ENCODE measurements around the gene PDAP1. TPM values are rescaled to one million over a fixed set of nuclear protein-coding genes. Genes with fewer than 3 reads are reported as not detected.

Gene PDAP1
- total RNA-seq, 1 experiment from 2014 or later = 150 TPM

DNA sequence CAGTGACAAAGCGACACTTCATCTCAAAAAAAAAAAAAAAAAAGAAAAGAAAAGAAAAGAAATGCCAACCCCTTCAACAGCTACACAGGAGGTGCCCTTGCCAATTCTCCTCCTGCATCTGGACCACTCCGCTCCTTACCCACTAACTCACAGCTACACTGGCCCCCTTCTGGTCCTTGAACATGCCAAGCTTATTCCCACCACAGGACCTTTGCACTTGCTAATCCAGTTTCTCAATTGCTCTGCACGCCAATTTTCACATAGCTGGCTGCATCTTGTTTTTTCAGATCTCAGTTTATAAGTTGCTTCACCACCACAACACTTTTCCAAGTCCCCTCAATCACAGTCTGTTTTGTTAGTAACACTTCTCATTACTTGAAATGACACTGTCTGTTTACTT lies 5.5 kb downstream of the PDAP1 start:
- TF ChIP-seq, protein P1, sequence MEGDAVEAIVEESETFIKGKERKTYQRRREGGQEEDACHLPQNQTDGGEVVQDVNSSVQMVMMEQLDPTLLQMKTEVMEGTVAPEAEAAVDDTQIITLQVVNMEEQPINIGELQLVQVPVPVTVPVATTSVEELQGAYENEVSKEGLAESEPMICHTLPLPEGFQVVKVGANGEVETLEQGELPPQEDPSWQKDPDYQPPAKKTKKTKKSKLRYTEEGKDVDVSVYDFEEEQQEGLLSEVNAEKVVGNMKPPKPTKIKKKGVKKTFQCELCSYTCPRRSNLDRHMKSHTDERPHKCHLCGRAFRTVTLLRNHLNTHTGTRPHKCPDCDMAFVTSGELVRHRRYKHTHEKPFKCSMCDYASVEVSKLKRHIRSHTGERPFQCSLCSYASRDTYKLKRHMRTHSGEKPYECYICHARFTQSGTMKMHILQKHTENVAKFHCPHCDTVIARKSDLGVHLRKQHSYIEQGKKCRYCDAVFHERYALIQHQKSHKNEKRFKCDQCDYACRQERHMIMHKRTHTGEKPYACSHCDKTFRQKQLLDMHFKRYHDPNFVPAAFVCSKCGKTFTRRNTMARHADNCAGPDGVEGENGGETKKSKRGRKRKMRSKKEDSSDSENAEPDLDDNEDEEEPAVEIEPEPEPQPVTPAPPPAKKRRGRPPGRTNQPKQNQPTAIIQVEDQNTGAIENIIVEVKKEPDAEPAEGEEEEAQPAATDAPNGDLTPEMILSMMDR (conservative IDR thresholded peaks at IDR 0.05) = no peak
- Mint-ChIP-seq H3K27me3 (ENCODE audit: low read depth) (no peaks in the 10 kb centered on the region; the same call in 1 of the 2 replicates), H3K4me1 (peaks cover 14% of the 10 kb centered on the region in 2 experiments), H3K36me3 (ENCODE audit: insufficient read depth in 1 of 3, low read depth in 3 of 3) (peaks cover 46 to 72% (median 68%) of the 10 kb centered on the region in 3 experiments), H3K4me3 (no peak overlapping the region), H3K9me3 (no peaks in the 10 kb centered on the region), H3K27ac (no peak overlapping the region)
- Histone ChIP-seq H3K4me1 (ENCODE audit: insufficient read depth, low read length) (no peaks in the 10 kb centered on the region), H3K23me2 (ENCODE audit: insufficient read length, low read depth, low read length, poor library complexity, severe bottlenecking) (peaks cover 6% of the 10 kb centered on the region), H2BK120ac (ENCODE audit: low read depth, low read length, poor library complexity, severe bottlenecking) (no peak overlapping the region), H3K23ac (ENCODE audit: insufficient read length, low read depth, low read length) (no peak overlapping the region), H3K79me2 (ENCODE audit: insufficient read depth, low read length) (peaks cover 25% of the 10 kb centered on the region; the same call in 1 of the 2 replicates), H4K91ac (ENCODE audit: insufficient read length, low read depth, low read length) (no peak overlapping the region), H3K4me2 (ENCODE audit: insufficient read depth, insufficient read length, low read length) (no peak overlapping the region), H3K9me3 (ENCODE audit: control insufficient read depth, low read depth, low read length) (no peaks in the 10 kb centered on the region), H4K20me1 (ENCODE audit: control insufficient read depth, insufficient read depth, insufficient read length) (no peaks in the 10 kb centered on the region), H2AFZ (ENCODE audit: low read length) (no peak overlapping the region), H3K79me1 (ENCODE audit: insufficient read depth, low read depth, low read length, poor library complexity, severe bottlenecking) (peaks cover 12% of the 10 kb centered on the region), H3K14ac (ENCODE audit: insufficient read depth, low read length) (no peak overlapping the region), H3T11ph (ENCODE audit: low read length) (no peak overlapping the region), H3K9ac (ENCODE audit: extremely low read depth, insufficient read length, low read length) (no peak overlapping the region), H3K56ac (ENCODE audit: insufficient read length, low read depth, low read length) (no peak overlapping the region), H3K18ac (ENCODE audit: insufficient read length, low read depth, low read length) (no peak overlapping the region), H2BK20ac (ENCODE audit: low read depth, low read length, poor library complexity, severe bottlenecking) (no peak overlapping the region), H3K27me3 (ENCODE audit: insufficient read depth, low read length) (no peaks in the 10 kb centered on the region), H3K27ac (ENCODE audit: insufficient read length, low read depth, low read length) (no peak overlapping the region), H4K8ac (replicated peaks; ENCODE audit: insufficient read length, low read depth, low read length) (no peak overlapping the region), H2BK12ac (ENCODE audit: insufficient read length, low read depth, low read length) (no peak overlapping the region), H4K5ac (ENCODE audit: insufficient read length, low read depth, low read length) (no peak overlapping the region), H2BK15ac (ENCODE audit: low read depth, low read length) (no peak overlapping the region), H2BK5ac (ENCODE audit: insufficient read length, low read length) (no peak overlapping the region), H2AK5ac (ENCODE audit: insufficient read length, low read length) (no peak overlapping the region), H3K4ac (ENCODE audit: low read depth, low read length) (no peak overlapping the region)
- WGBS (ENCODE audit: extremely low coverage, insufficient read length, low lambda C conversion rate) = no CpG with 5 or more reads among the region's 3 CpGs
- no peak for DNase-seq

Data from H9 (cell line).